Activated CD4-positive, alpha-beta T cell treated with anti-CD3 and anti-CD28 coated beads, Interleukin-2, amount 50 U/mL, for 16 hours (primary cell): Measurements from ENCODE around the gene VSNL1.

Experiments used
- DNase-seq: peaks from one replicate; pipeline ENCODE4 v3.0.0-alpha.2; 2020

VSNL1 gene

DNA sequence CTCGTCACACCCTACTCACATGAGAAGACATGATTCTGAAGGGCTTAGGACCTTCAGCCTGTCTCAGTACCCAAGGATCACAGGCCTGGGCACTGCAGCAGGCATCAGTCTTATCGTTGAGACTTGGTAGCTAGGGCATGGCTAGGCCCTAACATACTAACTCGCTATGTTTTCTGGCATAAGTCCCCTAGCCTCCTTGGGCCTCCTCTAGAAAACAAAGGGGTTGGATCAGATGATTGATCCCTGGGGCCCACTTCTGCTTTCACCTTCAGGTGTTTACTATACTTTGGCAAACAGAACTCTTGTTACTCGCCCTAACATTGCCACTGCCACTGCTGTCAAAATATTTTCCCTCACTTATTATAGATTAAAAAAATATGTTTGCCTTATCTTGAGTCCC lies 44.2 kb downstream of the VSNL1 start:
- no peak for DNase-seq

DNA sequence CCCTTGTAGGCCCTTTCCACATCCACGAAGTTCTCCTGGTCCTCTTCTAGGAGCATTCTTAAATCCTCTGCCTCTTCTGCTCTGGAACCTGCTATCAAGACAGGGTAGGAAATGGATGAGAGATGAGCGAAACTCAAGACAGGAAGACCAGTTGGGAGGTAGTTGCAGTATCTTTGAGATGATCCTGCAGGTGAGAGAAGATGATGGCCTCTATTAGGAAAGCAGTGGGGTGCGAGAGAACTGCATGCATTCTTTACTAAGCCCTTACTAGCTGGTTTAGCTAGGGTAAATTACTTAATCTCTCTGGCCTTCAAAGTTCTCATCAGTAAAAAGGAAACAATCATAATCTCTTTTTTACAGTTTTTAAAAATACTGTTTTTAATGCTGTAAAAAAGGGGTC lies 47.0 kb downstream of the VSNL1 start:
- no peak for DNase-seq

- no peak for DNase-seq
Measured at GRCh38 chr2:17588031-17588430, 47.5 kb downstream of the VSNL1 start.

DNA sequence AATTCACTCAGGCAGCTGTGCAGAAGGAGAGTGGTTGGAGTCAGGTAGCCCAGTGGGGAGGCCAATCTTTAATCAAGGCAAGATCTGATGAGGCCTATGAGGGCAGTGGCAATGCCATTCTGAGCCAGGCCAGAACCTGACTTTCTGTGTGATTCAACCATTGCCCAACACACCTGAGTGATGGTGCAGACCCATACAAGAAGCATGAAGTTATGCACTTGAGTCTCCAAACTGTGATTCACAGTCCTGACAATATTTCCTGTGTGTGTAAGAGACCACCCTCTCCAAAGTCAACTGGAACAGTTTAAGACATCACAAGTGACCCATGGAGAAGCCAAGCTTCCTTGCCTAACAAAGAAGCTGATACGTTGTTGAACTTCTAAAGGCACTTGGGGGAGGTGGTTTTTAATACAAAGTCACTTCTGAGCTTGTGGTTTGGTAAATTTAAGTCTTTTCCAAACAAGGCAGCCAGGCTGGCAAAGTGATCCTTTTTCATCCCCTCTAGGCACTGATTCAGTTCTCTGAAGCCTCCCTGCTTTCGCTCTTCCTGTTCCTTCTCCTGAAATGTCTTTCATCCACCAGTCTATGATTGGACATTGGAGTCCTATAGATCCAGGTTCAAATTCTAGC lies 49.0 kb downstream of the VSNL1 start:
- no peak for DNase-seq

DNA sequence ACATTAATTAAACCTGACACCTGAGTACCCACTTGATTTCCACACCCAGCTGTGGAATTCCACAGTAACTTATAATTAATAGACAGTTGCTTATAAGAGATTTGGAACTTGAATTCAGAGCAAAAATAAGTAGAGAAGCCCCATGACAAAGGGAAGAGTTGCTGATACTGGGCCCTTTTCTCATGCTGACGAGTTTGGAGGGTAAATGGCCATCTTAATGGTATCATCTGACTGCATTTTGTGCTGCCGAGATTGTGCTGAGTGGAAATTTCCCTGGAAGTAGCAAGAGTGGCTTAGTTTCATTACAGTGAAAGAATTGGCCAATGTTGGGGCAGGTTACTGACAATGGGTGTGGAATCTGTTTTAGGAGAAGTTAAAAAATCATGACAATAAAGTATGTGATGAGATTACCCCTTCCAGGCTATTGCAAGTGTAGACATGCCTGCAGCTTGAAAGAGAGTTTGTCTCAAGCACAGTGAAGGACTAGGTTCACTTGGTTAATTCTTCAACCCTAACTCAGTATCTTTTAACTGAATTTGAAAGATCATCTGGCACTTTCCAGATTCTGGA lies 49.9 kb downstream of the VSNL1 start:
- DNase-seq, result no peak

GRCh38 chr2:17591846-17592245 lies 51.4 kb downstream of the VSNL1 start:
- no peak for DNase-seq

DNA sequence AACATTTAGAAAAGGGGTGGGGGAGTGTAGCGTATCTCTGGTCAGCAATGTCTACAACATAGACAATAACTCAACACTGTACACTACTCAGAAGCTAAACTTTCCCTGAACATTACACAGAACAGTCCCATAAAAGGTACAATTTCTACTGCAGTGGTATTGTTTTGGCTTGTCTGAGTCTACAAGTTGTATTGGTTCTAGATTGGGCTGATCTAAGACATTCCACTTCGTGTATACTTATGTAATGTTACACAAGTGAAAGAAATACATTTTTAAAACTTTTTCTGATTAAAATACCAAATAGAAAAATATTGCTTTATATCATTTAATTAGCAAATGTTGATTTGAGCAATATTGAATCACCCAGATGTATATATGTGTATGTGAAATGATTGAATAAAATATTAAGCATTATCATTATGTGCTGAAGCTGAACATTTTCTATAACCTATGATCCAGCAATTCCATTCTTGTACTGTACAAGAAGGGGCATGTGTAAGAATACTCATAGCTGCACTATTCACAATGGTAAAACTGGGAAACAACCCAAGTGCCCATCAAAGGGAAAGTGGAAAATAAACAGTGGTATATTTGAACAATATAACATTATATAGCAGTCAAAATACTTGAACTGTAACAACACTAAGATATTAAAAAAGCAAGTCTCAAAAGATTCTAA lies 52.4 kb downstream of the VSNL1 start:
- DNase-seq, result no peak

- no peak for DNase-seq
Measured at GRCh38 chr2:17593445-17593840, 52.9 kb downstream of the VSNL1 start.

DNA sequence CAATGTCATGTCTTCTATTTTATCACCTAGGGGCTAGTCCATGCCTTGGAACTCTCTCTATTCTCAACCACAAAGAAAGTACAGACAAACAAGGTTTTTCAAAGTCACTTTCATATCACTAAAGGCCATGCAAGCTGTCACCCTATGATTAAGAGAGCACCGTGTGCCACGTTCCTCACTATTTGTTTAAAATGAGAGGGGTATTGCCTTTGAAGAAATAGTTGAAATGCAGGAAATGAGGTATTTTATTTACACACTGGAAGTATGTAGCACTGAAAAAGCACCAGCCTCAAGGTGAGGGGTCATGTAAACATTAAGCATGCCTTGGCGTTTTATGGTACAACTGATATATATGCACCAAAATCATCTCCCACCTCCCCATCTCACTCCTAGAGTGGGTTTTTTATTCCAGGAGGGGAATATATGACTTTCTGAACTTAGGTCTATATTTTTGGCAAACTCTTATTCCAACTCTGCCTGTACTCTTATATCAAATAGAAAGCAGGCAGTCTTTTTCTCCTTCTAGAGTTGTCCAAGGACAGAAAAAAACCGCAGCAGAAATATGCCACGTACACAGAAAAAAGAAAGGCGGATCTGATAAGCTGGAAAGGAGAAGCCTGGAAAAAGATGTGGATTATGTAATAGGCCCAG lies 53.5 kb downstream of the VSNL1 start:
- DNase-seq, result no peak

- no peak for DNase-seq
Measured at GRCh38 chr2:17594533-17595401, 54.3 kb downstream of the VSNL1 start.

DNA sequence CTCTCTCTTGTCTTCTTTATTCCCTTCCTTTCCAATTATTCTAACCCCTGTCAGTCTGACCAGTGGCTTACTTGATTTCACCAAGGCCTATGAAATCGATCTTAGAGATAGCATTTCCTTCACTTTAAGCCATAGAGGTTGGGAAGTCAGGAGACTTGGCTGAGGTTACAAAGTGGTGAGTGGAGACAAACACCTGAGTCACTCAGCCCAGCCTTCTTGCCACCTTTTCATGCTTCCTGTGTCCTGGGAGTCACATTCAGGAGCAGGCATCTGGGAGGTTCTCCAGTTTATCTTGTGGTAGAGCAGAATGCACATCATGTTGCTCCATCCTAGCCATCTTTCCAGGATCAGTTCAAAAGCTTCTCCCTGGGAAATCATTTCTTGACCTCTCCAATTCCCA lies 59.1 kb downstream of the VSNL1 start:
- no peak for DNase-seq

GRCh38 chr2:17600556-17601204 lies 60.2 kb downstream of the VSNL1 start:
- no peak for DNase-seq

DNA sequence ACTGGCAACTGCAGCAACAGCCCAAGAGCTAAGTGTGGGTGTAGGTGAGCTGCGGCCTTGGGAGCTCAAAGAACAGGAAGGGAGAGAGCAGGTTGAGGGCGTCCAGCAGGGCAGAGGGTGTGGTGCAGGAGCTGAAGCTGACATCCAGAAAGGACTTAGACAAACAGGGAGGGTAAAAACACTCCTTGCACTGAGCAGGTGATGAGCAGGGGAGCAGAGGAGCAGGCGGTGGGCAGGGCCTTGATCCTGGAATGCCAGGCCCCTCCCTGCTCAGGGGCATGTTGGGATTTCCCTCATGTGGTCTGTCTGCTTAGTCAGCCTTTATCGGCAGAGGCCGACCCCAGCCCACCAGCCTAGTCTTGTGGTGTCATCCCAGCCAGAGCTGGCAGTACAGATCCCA lies 63.6 kb downstream of the VSNL1 start:
- DNase-seq, result no peak

DNA sequence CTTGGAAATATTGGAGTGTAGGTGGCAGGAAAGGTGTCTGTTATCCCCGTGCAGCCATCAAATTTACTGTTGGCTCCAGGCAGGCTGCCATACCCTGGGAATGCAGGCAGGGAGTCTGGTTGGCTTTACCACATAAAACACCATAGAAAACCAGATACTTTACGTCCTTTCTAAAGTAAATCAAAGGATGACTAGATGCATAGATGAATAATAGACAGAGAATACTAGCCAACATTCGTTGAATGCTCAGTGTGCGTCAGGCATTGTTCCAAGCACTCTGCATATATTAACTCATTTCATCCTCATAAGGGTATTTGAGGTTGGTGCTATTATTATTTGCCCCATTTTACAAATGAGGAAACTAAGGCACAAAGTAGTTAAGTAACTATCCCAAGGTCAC lies 65.2 kb downstream of the VSNL1 start:
- DNase-seq, result no peak

- no peak for DNase-seq
Measured at GRCh38 chr2:17606851-17607250, 66.4 kb downstream of the VSNL1 start.

DNA sequence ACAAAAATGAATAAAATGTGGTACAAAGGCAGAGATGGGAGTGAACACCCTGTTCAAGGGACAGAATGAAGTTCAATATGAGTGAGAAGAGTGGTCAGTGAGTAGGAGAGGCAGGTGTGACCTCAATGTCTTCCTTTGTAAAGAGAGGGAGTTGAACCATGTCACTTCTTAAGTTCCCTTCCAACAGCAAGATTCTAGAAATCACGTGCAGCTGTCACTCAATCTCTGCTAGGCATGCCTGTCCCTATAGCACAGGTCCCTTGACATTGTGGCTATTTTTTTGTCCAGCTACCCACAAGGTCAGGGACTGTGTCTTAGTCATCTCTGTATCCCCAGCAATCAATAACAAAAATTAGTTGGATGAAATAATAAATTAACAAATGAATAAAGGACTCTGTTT lies 66.9 kb downstream of the VSNL1 start:
- no peak for DNase-seq

DNA sequence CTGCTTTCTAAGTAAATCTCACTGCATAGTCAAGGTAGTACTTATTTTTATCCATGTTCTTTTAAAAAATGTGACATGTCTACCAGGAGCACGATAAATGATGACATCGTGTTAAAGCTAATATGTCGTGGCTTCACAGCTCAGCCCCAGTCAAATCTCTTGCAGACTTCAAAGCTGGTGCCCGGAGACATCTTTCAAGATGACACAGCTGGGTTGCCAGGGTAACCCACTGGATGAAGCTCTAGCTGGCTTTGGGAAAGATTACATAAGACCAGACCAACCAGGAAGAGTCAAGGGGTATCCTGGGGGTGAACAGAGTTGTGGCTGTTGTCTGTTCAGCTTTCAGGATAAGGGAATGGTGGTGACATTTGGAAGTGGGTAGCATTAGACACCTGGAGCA lies 67.8 kb downstream of the VSNL1 start:
- DNase-seq, result no peak

DNA sequence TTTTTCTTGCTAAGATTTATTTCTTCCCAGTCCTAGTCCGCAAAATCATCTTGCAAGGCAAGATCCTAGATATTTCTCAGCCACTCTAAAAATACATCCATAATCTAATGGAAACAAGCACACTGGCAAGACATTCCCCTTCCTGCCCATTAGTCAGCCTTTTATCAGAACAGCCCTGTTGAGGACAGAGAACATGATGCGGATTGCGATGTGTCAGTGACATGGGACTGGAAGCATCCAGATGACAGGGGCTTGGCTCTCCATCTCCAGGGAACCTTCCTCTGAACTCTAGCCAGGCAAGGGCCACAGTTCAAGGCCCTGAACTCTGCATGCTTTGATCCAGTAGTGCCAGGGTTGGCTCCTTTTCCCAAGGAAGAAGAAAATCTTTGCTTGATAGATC lies 70.0 kb downstream of the VSNL1 start:
- no peak for DNase-seq

DNA sequence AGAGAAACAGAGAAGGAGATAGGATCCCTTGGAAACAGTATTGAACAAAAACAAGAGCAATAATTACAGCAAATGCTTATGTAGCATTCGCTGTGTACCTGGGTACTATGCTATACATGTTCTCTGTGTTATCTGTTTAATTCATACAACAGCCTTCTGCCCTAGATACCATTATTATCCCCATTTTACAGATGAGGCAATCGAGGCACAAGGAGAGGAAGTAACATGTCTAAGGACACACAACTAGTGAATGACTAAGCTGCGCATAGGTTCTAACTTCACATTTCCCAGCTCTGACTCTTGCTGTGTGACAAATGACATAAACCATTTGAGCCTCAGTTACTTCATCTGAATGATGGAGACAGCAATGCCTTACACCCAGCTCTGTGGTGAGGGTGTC lies 70.5 kb downstream of the VSNL1 start:
- DNase-seq, result no peak

- DNase-seq, result no peak
Measured at GRCh38 chr2:17614174-17614930, 73.9 kb downstream of the VSNL1 start.

GRCh38 chr2:17615147-17615546 lies 74.7 kb downstream of the VSNL1 start:
- DNase-seq, result no peak
